ENCODE results near the gene RFX7. TPM values are rescaled to one million over a fixed set of nuclear protein-coding genes. Genes with fewer than 3 reads are reported as not detected.

RFX7 gene
- total RNA-seq, 4 donors from 2014 or later = 8.7 to 51.5 (median 12.9) TPM

DNA sequence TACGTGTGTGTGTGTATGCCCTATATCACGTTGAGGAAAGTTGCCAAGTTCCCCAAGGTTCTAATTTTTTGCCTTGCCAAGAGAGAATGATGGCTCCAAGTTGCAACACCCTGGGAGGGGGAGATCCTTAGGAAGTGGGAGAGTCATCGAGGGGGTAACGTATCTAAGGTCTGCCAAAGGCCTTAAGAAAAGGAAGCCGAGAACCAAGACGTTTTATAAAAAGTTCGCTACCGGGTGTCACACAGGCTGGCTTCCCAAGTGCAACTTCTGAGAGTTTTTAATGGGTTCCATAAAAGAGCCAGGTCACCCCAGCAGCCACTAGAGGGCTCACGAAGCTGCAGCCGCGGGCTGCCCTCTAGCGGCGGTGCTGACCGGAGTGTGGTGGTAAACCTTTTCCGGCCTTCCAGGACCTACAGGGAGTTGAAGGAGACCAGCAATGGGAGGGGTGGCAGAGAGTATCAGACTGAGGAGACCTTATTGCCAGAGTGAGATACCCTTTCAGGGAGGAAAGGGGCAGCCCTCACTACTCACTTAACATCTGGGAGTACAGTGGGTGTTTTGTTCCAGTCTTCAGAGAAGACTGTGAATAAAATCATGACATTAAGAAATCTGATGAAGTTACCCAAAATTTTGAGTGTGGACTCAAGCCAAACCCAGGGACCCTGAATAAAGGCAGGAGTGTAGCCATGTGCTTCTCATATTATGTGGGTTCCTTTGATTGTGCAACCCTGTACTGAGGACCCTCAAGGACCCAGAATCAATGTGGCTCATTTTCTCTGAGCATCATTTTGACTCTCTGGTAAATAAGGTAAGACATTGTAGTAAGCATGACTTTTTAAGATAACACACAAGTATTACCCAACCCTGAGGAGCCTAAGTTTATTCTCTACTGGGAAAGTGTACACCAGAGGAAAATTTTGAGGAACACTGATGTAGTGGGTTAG, 2.5 kb upstream of the RFX7 start:
- TF ChIP-seq POLR2AphosphoS5 (IDR thresholded peaks at IDR 0.05) (peak in 1 of 3 donors; percentile 26), EP300 (IDR thresholded peaks at IDR 0.05; ENCODE audit: low read depth) (no peak), POLR2A (IDR thresholded peaks at IDR 0.05) (no peak)
- TF ChIP-seq, protein P1, sequence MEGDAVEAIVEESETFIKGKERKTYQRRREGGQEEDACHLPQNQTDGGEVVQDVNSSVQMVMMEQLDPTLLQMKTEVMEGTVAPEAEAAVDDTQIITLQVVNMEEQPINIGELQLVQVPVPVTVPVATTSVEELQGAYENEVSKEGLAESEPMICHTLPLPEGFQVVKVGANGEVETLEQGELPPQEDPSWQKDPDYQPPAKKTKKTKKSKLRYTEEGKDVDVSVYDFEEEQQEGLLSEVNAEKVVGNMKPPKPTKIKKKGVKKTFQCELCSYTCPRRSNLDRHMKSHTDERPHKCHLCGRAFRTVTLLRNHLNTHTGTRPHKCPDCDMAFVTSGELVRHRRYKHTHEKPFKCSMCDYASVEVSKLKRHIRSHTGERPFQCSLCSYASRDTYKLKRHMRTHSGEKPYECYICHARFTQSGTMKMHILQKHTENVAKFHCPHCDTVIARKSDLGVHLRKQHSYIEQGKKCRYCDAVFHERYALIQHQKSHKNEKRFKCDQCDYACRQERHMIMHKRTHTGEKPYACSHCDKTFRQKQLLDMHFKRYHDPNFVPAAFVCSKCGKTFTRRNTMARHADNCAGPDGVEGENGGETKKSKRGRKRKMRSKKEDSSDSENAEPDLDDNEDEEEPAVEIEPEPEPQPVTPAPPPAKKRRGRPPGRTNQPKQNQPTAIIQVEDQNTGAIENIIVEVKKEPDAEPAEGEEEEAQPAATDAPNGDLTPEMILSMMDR (IDR thresholded peaks at IDR 0.05) = peak; percentile 99 to 100 (median 99)
- no peaks in the 10 kb centered on the region for H3K9me3 ChIP-seq
- intact Hi-C loops (cut with DNase I; ENCODE audit: low total_unique reads) (no loop called here), in situ Hi-C loops (cut with MboI; ENCODE audit: low pct_ligation_motif_present in 1 of 4, low pct_unique_long_range_greater_than_20kb in 1 of 4, low sequenced_read_pairs in 3 of 4) (loop anchor here in 1 of 4 donors (10.0 kb wide), 1 partner anchor 179 kb away; no protein-coding TSS in a partner anchor)
- peaks cover 8 to 52% (median 22%) of the 10 kb centered on the region in 4 donors for H3K4me1 ChIP-seq
- WGBS, 2 donors (ENCODE audit: low coverage in 1 of 2) = 6% methylated on average over 2 to 15 of the region's 15 CpGs
- peak overlapping the region in 2 of 4 donors; percentile 15 to 44 for H3K4me3 ChIP-seq
- H3K36me3 ChIP-seq = no peaks in the 10 kb centered on the region
- DNase-seq = peak; percentile 93
- H3K27ac ChIP-seq = peak overlapping the region; percentile 62 to 95 (median 92)
- H3K27me3 ChIP-seq = no peaks in the 10 kb centered on the region

DNA sequence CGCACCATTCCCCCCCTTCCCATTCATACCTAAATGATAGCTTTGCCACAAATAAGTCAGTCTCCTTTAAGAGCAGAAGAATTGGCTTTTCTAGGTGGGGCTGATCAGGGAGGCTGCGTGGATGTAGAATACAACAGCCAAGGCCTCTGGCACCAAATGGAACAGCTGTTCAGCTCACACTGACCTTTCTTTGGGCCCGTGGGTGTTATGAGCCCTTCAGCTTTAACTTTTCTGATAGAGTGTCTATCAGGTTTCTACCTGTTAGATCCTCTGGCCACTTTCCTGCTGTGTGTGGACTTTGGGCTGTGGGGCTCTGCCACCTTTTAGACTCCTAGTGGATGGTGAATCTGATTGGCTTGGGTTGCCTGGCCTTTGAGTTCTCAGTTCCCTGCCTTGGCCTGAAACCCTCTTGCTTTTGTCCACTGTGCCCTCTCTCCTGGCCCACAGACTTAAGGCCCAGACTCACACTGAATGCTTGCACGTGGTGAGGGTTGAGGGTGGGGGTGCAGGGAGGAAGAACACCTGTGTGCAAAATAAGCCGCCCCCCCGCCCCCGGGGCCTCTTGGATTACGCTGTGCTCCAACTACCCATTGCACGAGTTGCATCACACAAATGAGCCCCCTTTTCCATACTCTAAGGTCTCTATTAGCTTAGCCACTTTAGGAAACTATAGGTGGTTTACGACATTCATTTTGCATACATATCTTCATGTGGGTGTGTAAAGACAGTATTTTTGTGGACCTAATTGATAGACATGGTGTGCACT, 1.3 kb upstream of the RFX7 start:
- TF ChIP-seq EP300 (IDR thresholded peaks at IDR 0.05; ENCODE audit: low read depth) (no peak), POLR2A (IDR thresholded peaks at IDR 0.05) (no peak), POLR2AphosphoS5 (IDR thresholded peaks at IDR 0.05) (no peak)
- TF ChIP-seq, protein P1 (IDR thresholded peaks at IDR 0.05) = no peak
- in situ Hi-C loops (cut with MboI; ENCODE audit: low pct_ligation_motif_present in 1 of 4, low pct_unique_long_range_greater_than_20kb in 1 of 4, low sequenced_read_pairs in 3 of 4) = loop anchor here in 1 of 4 donors (10.0 kb wide), 1 partner anchor 180 kb away; no protein-coding TSS in a partner anchor
- Histone ChIP-seq H3K36me3 (no peaks in the 10 kb centered on the region), H3K4me1 (peaks cover 9 to 55% (median 24%) of the 10 kb centered on the region in 4 donors), H3K9me3 (no peaks in the 10 kb centered on the region), H3K27ac (peak overlapping the region; percentile 88 to 95 (median 92)), H3K27me3 (no peaks in the 10 kb centered on the region), H3K4me3 (peak overlapping the region in 3 of 4 donors; percentile 84 to 100 (median 99))
- DNase-seq = peak; percentile 45
- intact Hi-C loops (cut with DNase I; ENCODE audit: low total_unique reads) = no loop called here
- 55 to 100% methylated on average over 1 to 10 of the region's 10 CpGs for WGBS, 2 donors (ENCODE audit: low coverage in 1 of 2)

DNA sequence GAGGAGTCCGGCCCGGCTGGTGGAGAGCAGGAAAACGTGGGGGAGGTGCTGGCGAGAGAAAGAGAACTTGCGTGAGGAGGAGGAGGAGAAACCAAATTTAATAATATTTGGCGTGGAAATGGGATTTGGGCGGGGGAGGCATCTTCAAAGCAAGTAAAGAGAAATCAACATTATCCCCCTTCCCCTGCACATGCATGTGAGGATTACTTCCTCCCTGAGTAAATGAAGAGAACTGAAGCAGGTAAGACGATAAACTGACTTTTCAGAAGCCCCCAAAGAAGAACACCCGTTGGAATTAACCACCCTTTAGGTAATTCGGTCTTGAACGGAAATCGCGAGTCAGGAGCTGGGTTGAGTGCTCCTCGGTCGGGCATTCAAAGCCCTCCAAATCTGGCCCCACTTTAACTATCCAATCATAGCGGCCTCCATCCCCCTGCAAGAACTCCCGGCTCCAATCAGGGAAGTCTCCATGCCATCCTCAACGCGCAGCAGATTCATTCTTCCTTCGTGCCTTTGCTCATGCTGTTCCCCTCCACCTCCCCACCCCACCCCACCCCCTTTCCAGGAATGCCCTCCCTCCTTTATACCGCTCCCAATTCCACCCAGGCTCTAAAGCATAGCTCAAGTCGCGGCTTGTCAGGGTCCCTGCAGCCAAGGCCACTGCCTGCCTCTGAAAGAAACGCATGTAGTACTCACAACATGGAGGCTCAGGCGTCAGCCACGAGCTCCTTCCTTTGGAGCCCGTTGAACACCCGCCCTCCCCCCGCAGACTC, 545 bp upstream of the RFX7 start:
- H3K4me1 ChIP-seq = peaks cover 9 to 54% (median 24%) of the 10 kb centered on the region in 4 donors
- H3K4me3 ChIP-seq = peak overlapping the region; percentile 43 to 100 (median 92)
- 0% methylated on average over 13 to 29 of the region's 29 CpGs for WGBS, 2 donors (ENCODE audit: low coverage in 1 of 2)
- DNase-seq = peak; percentile 38
- peak overlapping the region; percentile 88 to 95 (median 92) for H3K27ac ChIP-seq
- no peaks in the 10 kb centered on the region for H3K36me3 ChIP-seq
- in situ Hi-C loops (cut with MboI; ENCODE audit: low pct_ligation_motif_present in 1 of 4, low pct_unique_long_range_greater_than_20kb in 1 of 4, low sequenced_read_pairs in 3 of 4) = loop anchor here in 1 of 4 donors (10.0 kb wide), 1 partner anchor 181 kb away; no protein-coding TSS in a partner anchor
- H3K27me3 ChIP-seq = no peaks in the 10 kb centered on the region
- intact Hi-C loops (cut with DNase I; ENCODE audit: low total_unique reads) = no loop called here
- H3K9me3 ChIP-seq = no peaks in the 10 kb centered on the region
- TF ChIP-seq POLR2AphosphoS5 (IDR thresholded peaks at IDR 0.05) (no peak), EP300 (IDR thresholded peaks at IDR 0.05; ENCODE audit: low read depth) (no peak), POLR2A (IDR thresholded peaks at IDR 0.05) (no peak)
- TF ChIP-seq, protein P1 (IDR thresholded peaks at IDR 0.05) = no peak

Measured in transverse colon (tissue), 4 donors.